ENCODE measurements around the gene SRBD1.

Gene SRBD1

GRCh38 chr2:45412754-45413379, 198.2 kb downstream of the SRBD1 start:
- DNase-seq: peak; percentile 81

- DNase-seq: no peak
These were observed 201.4 kb downstream of the SRBD1 start for GRCh38 chr2:45409677-45410076.

GRCh38 chr2:45406621-45407020, 204.4 kb downstream of the SRBD1 start:
- no peak for DNase-seq

- DNase-seq: no peak
These were observed 206.2 kb downstream of the SRBD1 start for GRCh38 chr2:45404807-45405297.

- no peak for DNase-seq
These were observed 208.0 kb downstream of the SRBD1 start for GRCh38 chr2:45403036-45403435.

- no peak for DNase-seq
These were observed 209.6 kb downstream of the SRBD1 start for GRCh38 chr2:45401431-45401922.

GRCh38 chr2:45399040-45399784, 211.9 kb downstream of the SRBD1 start:
- no peak for DNase-seq

- DNase-seq: no peak
These were observed 213.8 kb downstream of the SRBD1 start for GRCh38 chr2:45397292-45397691.

- no peak for DNase-seq
These were observed 214.4 kb downstream of the SRBD1 start for GRCh38 chr2:45396671-45397070.

GRCh38 chr2:45394842-45395241, 216.2 kb downstream of the SRBD1 start:
- no peak for DNase-seq

- DNase-seq: no peak
These were observed 216.9 kb downstream of the SRBD1 start for GRCh38 chr2:45394216-45394615.

GRCh38 chr2:45391866-45392265, 219.2 kb downstream of the SRBD1 start:
- DNase-seq: no peak

- DNase-seq: no peak
These were observed 220.2 kb downstream of the SRBD1 start for GRCh38 chr2:45390861-45391260.

GRCh38 chr2:45390441-45390840, 220.6 kb downstream of the SRBD1 start:
- DNase-seq: no peak

GRCh38 chr2:45388541-45389100, 222.4 kb downstream of the SRBD1 start:
- DNase-seq: no peak

- no peak for DNase-seq
These were observed 228.3 kb downstream of the SRBD1 start for GRCh38 chr2:45382744-45383143.

GRCh38 chr2:45380131-45380836, 230.8 kb downstream of the SRBD1 start:
- DNase-seq: no peak

GRCh38 chr2:45379399-45380087, 231.5 kb downstream of the SRBD1 start:
- DNase-seq: no peak

GRCh38 chr2:45373534-45373933, 237.5 kb downstream of the SRBD1 start:
- no peak for DNase-seq

- DNase-seq: no peak
These were observed 240.7 kb downstream of the SRBD1 start for GRCh38 chr2:45370369-45370768.

- DNase-seq: no peak
These were observed 242.3 kb downstream of the SRBD1 start for GRCh38 chr2:45368792-45369191.

- DNase-seq: no peak
These were observed 249.4 kb downstream of the SRBD1 start for GRCh38 chr2:45361666-45362065.

GRCh38 chr2:45354776-45355175, 256.3 kb downstream of the SRBD1 start:
- no peak for DNase-seq

Data from RPMI8226 (cell line).